GM04504 (cell line): ENCODE results near the gene SPATS2L.

Source experiments
- DNase-seq: peaks from one replicate; pipeline ENCODE4 v3.0.0-alpha.2; 2012; ENCODE audit warnings: low read depth

The SPATS2L gene

GRCh38 chr2:200506679-200507078 lies 200.2 kb downstream of the SPATS2L start:
- no peak for DNase-seq

- DNase-seq: no peak
These were observed 200.7 kb downstream of the SPATS2L start for GRCh38 chr2:200507179-200507578.

GRCh38 chr2:200509235-200509611 lies 202.7 kb downstream of the SPATS2L start:
- no peak for DNase-seq

- peak; percentile 53 for DNase-seq
These were observed 203.3 kb downstream of the SPATS2L start, which contains the start of gene KCTD18 for GRCh38 chr2:200509612-200510433. TSS of gene KCTD18 (minus strand) at chr2:200510068. CDS start at chr2:200507016, 3,052 bp downstream.

GRCh38 chr2:200515155-200515554 lies 208.7 kb downstream of the SPATS2L start:
- DNase-seq: no peak

- DNase-seq: no peak
These were observed 216.7 kb downstream of the SPATS2L start for GRCh38 chr2:200523158-200523557.

GRCh38 chr2:200523604-200524003 lies 217.1 kb downstream of the SPATS2L start:
- DNase-seq: no peak

- no peak for DNase-seq
These were observed 218.6 kb downstream of the SPATS2L start for GRCh38 chr2:200525066-200525465.

- DNase-seq: no peak
These were observed 219.0 kb downstream of the SPATS2L start for GRCh38 chr2:200525551-200525881.

- DNase-seq: peak; percentile 86
These were observed 219.6 kb downstream of the SPATS2L start, which contains the start of gene SGO2 for GRCh38 chr2:200525882-200526651. TSS of gene SGO2 (plus strand) at chr2:200526207. CDS start at chr2:200532976, 6,769 bp downstream.

- DNase-seq: no peak
These were observed 221.7 kb downstream of the SPATS2L start for GRCh38 chr2:200528228-200528627.
